Activated CD4-positive, alpha-beta T cell treated with anti-CD3 and anti-CD28 coated beads, Interleukin-2, Interleukin-6, amounts not matched to agents 100 ng/mL and 50 ng/mL, durations not matched to agents 16 hours and 8 hours (primary cell): ENCODE measurements around the gene GPN2.
"Not testable (repeated sequence)": the region's sequence is repeated elsewhere in the genome, so short reads cannot be mapped to it uniquely, and the experiment has no call there.

ENCODE experiments used
- DNase-seq: peaks from one replicate; pipeline ENCODE4 v3.0.0-alpha.2; 2020

The GPN2 gene

GRCh38 chr1:26900001-26900814 is 10.1 kb upstream of the GPN2 start, which contains the start of gene GPATCH3:
TSS of gene GPATCH3 (minus strand) at chr1:26900467. CDS start at chr1:26900442, 25 bp downstream.
- peak; percentile 93 for DNase-seq

- DNase-seq: no peak
These were observed 7.3 kb upstream of the GPN2 start for GRCh38 chr1:26897351-26897750.

GRCh38 chr1:26894263-26894662 is 4.2 kb upstream of the GPN2 start:
- no peak for DNase-seq

- no peak for DNase-seq
These were observed 349 bp upstream of the GPN2 start for GRCh38 chr1:26890467-26890796.

- no peak for DNase-seq
These were observed 1.9 kb downstream of the GPN2 start for GRCh38 chr1:26888231-26888630.

GRCh38 chr1:26887125-26887524 is 3.0 kb downstream of the GPN2 start:
- peak; percentile 27 for DNase-seq

GRCh38 chr1:26882696-26883463 is 7.2 kb downstream of the GPN2 start:
- DNase-seq: no peak

- DNase-seq: not testable (repeated sequence)
These were observed 8.5 kb downstream of the GPN2 start for GRCh38 chr1:26881611-26882010.

- no peak for DNase-seq
These were observed 10.3 kb downstream of the GPN2 start for GRCh38 chr1:26879793-26880192.

GRCh38 chr1:26877326-26877725 is 12.8 kb downstream of the GPN2 start:
- no peak for DNase-seq

GRCh38 chr1:26874896-26875295 is 15.2 kb downstream of the GPN2 start:
- DNase-seq: no peak

- DNase-seq: not testable (repeated sequence)
These were observed 17.0 kb downstream of the GPN2 start for GRCh38 chr1:26873097-26873496.

GRCh38 chr1:26864610-26865480 is 25.2 kb downstream of the GPN2 start:
- DNase-seq: peak; percentile 99

- no peak for DNase-seq
These were observed 26.4 kb downstream of the GPN2 start for GRCh38 chr1:26863685-26864077.

GRCh38 chr1:26862781-26863684 is 27.1 kb downstream of the GPN2 start, which contains the start of gene SFN:
TSS of gene SFN (plus strand) at chr1:26863149. CDS start at chr1:26863213, 64 bp downstream.
- peak; percentile 81 for DNase-seq

GRCh38 chr1:26861889-26862378 is 28.1 kb downstream of the GPN2 start:
- DNase-seq: no peak

GRCh38 chr1:26861286-26861701 is 28.8 kb downstream of the GPN2 start:
- no peak for DNase-seq

GRCh38 chr1:26858891-26859640 is 31.0 kb downstream of the GPN2 start:
- DNase-seq: no peak

- DNase-seq: no peak
These were observed 31.9 kb downstream of the GPN2 start for GRCh38 chr1:26858160-26858559.

- no peak for DNase-seq
These were observed 32.5 kb downstream of the GPN2 start for GRCh38 chr1:26857473-26858060.
